ENCODE data around the gene KLHL35.

KLHL35 gene

GRCh38 chr11:75429902-75430713, 2.9 kb downstream of the KLHL35 start:
- no peak overlapping the region for H3K4me3 ChIP-seq (ENCODE audit: control insufficient read depth, low read depth, low read length)
- no peak for TF ChIP-seq CTCF (conservative IDR thresholded peaks at IDR 0.05; ENCODE audit: control insufficient read depth, insufficient read depth, low read depth, low read length)
- DNase-seq (ENCODE audit: low read depth): peak; percentile 58

- no peak for DNase-seq (ENCODE audit: low read depth)
- no peak for TF ChIP-seq CTCF (conservative IDR thresholded peaks at IDR 0.05; ENCODE audit: control insufficient read depth, insufficient read depth, low read depth, low read length)
- no peak overlapping the region for H3K4me3 ChIP-seq (ENCODE audit: control insufficient read depth, low read depth, low read length)
Measured at GRCh38 chr11:75429641-75429901, 3.4 kb downstream of the KLHL35 start.

- H3K4me3 ChIP-seq (ENCODE audit: control insufficient read depth, low read depth, low read length): no peak overlapping the region
- no peak for TF ChIP-seq CTCF (conservative IDR thresholded peaks at IDR 0.05; ENCODE audit: control insufficient read depth, insufficient read depth, low read depth, low read length)
- DNase-seq (ENCODE audit: low read depth): no peak
Measured at GRCh38 chr11:75428989-75429640, 3.9 kb downstream of the KLHL35 start.

- peak overlapping the region; percentile 37 for H3K4me3 ChIP-seq (ENCODE audit: control insufficient read depth, low read depth, low read length)
- TF ChIP-seq CTCF (conservative IDR thresholded peaks at IDR 0.05; ENCODE audit: control insufficient read depth, insufficient read depth, low read depth, low read length): no peak
- DNase-seq (ENCODE audit: low read depth): peak; percentile 86
Measured at GRCh38 chr11:75428281-75428724, 4.7 kb downstream of the KLHL35 start.

- H3K4me3 ChIP-seq (ENCODE audit: control insufficient read depth, low read depth, low read length): no peak overlapping the region
- no peak for TF ChIP-seq CTCF (conservative IDR thresholded peaks at IDR 0.05; ENCODE audit: control insufficient read depth, insufficient read depth, low read depth, low read length)
- DNase-seq (ENCODE audit: low read depth): no peak
Measured at GRCh38 chr11:75427181-75427580, 5.8 kb downstream of the KLHL35 start.

- no peak for TF ChIP-seq CTCF (conservative IDR thresholded peaks at IDR 0.05; ENCODE audit: control insufficient read depth, insufficient read depth, low read depth, low read length)
- no peak for DNase-seq (ENCODE audit: low read depth)
- no peak overlapping the region for H3K4me3 ChIP-seq (ENCODE audit: control insufficient read depth, low read depth, low read length)
Measured at GRCh38 chr11:75426720-75427086, 6.3 kb downstream of the KLHL35 start.

Data from fibroblast of mammary gland (primary cell).